HG03108 (cell line): ENCODE results near the gene CTRL.

Experiments
- ATAC-seq: cut with Tn5 transposase; IDR thresholded peaks from one replicate; pipeline ENCODE4 v1.9.1; 2021; ENCODE audit warnings: moderate library complexity; ENCODE audit not compliant: unreplicated experiment

The CTRL gene

DNA sequence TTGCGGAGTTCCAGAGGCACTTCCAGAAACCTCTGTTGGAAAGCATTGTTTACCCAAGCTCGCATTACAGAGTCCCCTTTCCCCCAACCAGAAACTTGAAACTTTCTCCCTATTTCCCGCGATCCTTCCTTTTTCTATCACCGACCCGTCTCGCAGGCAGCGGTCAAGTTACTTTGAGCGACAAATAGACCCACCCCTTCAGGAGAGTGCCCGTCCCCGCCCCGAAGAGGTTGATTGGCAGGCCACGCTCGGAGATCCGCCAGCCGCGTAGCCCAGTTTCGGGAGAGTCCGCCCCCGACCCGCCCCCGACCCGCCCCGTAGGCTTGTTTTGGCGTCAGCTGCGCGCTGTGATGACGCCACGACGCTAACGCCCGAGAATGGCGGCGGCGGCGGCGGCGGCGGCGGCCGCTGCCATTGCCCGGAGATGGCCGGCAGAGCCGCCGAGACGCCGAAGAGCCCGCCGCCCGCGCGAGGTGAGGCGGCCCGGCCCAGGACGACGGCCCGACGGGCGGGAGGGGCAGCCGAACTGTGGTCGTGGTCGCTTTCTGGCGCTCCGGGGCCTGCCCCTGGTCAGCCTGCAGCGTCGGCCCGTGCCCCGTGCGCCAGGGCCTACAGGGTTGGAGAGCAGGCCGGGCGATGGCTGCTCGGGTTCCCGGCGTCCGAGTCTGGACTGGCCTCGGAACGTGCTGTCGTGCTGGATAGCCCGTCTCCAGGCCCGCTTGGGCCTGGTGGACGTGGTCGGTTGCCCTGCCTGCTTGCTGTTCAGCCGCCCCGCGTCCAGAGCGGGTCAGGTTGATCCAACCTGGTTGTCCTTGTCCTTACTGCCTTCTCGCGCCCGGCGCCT is 38.5 kb downstream of the CTRL start, which contains the start of gene PSKH1:
Gene PSKH1, plus strand, starts transcription at position 356 of the 844 bp plus-strand sequence. CDS start 15,496 bp downstream, outside the sequence.
- peak; percentile 89 for ATAC-seq

DNA sequence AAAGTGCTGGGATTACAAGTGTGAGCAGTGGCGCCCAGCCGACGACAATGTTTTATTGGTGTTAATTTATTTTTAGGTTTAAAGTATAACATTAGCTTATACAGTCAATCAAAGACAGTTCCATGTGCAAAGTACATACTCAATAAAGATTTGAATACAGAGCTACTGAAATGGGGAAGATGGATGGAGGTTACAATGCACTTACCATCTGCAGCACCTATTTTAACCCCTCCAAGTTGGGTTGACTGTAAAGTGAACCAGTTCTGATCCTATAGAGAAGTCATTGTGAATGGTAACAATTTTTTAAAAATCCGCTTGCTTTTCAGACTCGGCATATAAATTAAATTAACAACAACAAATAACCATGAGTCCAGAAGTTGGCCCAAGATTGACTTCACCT is 39.3 kb downstream of the CTRL start:
- no peak for ATAC-seq

DNA sequence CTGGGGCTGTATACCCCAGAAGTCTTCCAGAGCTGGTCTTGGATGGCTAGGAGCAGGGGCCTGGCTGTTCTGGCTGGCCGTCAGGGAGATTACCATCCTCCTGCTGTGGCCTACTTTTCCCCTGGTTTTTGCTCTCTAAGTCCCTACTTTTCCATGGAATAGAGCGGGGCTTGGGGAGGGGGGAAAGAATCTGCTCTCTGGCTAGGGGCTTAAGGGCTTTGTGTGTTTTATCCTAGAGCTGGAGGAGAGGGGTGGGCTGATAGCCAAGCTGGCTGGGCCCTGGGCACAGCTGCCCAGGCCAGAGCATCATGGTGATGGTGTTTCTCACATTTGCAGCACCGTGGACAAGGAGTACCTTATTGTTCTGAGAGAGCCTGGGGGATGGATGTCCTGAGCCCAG is 43.3 kb downstream of the CTRL start:
- no peak for ATAC-seq

- no peak for ATAC-seq
Measured at GRCh38 chr16:67886387-67886786, 45.3 kb downstream of the CTRL start.

GRCh38 chr16:67885976-67886375 is 45.7 kb downstream of the CTRL start:
- no peak for ATAC-seq

DNA sequence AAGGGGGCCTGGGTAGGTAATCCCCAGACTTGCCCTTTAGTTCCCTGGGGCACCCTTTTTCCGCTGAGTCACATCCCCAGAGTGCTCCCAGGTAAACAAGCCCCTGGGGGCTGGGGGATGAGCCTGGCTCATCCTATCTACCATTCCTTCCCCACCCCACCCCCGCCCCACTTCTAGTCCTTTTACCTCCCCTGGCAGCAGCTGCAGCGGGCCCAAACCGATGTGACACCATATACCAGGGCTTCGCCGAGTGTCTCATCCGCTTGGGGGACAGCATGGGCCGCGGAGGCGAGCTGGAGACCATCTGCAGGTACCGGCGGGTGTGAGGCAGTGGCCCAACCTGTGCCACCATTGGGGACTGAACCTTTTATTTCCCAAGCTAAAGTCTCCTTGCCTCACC is 46.1 kb downstream of the CTRL start:
- ATAC-seq, result no peak

DNA sequence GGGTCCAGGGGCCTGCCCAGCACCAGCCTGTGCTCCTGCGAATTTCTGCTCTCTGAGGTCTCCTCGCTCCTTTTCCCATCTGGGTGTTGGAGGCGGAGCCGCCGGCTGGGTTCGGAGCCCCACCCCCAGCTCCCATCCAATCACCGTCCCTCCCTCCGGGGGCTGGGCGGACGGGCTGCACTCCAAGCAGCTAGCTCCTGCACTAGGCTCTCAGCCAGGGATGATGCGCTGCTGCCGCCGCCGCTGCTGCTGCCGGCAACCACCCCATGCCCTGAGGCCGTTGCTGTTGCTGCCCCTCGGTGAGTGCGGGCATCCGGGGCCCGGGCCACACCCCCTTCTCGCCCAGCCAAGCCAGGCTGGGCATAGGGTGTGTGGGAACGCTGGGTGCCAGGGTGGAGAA is 47.0 kb downstream of the CTRL start, which contains the start of gene NRN1L:
Gene NRN1L, plus strand, starts transcription at position 202 of the 400 bp plus-strand sequence. Its CDS starts 19 bp downstream, at position 221.
- ATAC-seq, result no peak

GRCh38 chr16:67883872-67884261 is 47.8 kb downstream of the CTRL start:
- no peak for ATAC-seq

DNA sequence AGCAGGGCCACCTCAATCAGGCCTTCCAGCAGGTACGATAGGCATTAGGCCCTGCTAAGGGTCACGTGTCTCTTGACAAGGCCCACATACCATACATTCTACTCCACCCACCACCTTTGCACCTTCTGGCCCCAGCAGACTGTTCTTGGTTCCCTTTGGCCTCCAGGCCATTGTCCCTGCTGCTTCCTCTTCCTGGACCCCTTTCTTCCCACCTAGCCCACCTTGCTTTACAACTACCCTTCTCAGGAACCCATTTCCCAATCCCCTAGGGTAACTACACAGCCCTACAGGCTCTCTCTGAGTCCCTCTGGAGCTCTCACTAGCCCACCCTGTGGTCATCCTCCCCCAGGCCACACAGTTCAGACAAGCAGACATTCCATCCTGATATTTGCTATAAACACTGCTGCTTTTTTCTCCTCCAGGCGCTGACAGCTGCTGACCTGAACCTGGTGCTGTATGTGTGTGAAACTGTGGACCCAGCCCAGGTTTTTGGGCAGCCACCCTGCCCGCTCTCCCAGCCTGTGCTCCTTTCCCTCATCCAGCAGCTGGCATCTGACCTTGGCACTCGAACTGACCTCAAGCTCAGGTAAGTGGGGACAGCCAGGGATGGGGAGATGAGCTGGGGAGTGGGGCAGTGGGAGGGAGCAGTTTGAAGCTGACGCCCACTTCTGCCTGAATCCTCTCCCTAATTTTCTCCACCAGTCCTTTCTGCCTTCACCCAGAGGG is 48.4 kb downstream of the CTRL start:
- no peak for ATAC-seq

DNA sequence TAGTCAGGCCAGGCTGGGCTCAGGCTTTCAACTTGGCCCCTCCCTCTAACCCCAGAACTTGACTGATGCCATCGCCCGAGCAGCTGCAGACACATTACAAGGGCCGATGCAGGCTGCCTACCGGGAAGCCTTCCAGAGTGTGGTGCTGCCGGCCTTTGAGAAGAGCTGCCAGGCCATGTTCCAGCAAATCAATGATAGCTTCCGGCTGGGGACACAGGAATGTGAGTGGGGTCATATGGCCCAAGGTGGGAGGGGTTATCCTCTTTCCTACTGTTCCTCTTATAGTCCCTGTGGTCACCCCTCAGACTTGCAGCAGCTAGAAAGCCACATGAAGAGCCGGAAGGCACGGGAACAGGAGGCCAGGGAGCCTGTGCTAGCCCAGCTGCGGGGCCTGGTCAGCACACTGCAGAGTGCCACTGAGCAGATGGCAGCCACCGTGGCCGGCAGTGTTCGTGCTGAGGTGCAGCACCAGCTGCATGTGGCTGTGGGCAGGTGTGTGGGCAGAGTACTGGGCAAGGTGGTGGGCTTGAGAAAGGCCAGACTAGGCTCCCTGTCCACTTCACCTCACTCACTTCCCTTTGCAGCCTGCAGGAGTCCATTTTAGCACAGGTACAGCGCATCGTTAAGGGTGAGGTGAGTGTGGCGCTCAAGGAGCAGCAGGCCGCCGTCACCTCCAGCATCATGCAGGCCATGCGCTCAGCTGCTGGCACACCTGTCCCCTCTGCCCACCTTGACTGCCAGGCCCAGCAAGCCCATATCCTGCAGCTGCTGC is 49.1 kb downstream of the CTRL start:
- no peak for ATAC-seq

- no peak for ATAC-seq
Measured at GRCh38 chr16:67881621-67882161, 50.0 kb downstream of the CTRL start.

- no peak for ATAC-seq
Measured at GRCh38 chr16:67880584-67880983, 51.1 kb downstream of the CTRL start.

DNA sequence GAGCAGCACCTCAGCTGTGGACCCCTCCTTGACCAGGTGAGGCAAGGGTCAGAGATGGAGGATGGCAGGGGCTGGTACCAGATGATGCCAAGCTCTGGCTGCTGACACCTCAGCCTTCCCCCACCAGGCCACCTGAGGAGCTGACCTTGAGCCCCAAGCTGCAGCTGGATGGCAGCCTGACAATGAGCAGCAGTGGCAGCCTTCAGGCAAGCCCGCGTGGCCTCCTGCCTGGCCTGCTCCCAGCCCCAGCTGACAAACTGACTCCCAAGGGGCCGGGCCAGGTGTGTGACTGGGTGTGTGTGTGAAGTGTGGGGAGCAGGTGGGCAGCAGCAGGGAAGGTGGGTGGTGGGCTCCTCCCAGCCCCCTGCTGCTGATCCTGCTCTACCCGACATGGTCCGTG is 51.7 kb downstream of the CTRL start:
- ATAC-seq, result no peak
